Stimulated activated effector memory CD8-positive, alpha-beta T cell treated with anti-CD3 and anti-CD28 coated beads, Interleukin-12 subunit alpha, Interleukin-12 subunit beta, amount 100 ng/mL, for 72 hours (primary cell): ENCODE data around the gene TTC23L.

Source experiments
- ATAC-seq: fragments of 150-1000 bp; cut with Tn5 transposase; 2 replicates; pipeline ENCODE4 v1.10.0; 2021
- DNase-seq, 2 donors: peaks; one replicate each; pipeline ENCODE4 v3.0.0; 2021 to 2022; ENCODE audit warnings: low spot score in 2 of 2
- H3K27ac Mint-ChIP-seq: one replicate; pipeline ENCODE4 v1.8.0; 2022; ENCODE audit warnings: mild to moderate bottlenecking, mixed read lengths
- H3K36me3 Mint-ChIP-seq: one replicate; pipeline ENCODE4 v1.8.0; 2022; ENCODE audit warnings: mild to moderate bottlenecking, mixed read lengths
- H3K4me1 Mint-ChIP-seq: one replicate; pipeline ENCODE4 v1.8.0; 2022; ENCODE audit warnings: mixed read lengths
- H3K4me3 Mint-ChIP-seq: one replicate; pipeline ENCODE4 v1.8.0; 2022; ENCODE audit warnings: mild to moderate bottlenecking, mixed read lengths
- H3K9me3 Mint-ChIP-seq: one replicate; pipeline ENCODE4 v1.8.0; 2022; ENCODE audit warnings: mixed read lengths

TTC23L gene

GRCh38 chr5:34932947-34933346 is 94.0 kb downstream of the TTC23L start:
- no peak overlapping the region for H3K4me3 Mint-ChIP-seq
- H3K4me1 Mint-ChIP-seq: peaks cover 34% of the 10 kb centered on the region
- peaks cover 56% of the 10 kb centered on the region for H3K36me3 Mint-ChIP-seq
- DNase-seq: no peak
- H3K9me3 Mint-ChIP-seq: no peaks in the 10 kb centered on the region
- ATAC-seq: no peak
- H3K27ac Mint-ChIP-seq: no peak overlapping the region

GRCh38 chr5:34941936-34942335 is 103.0 kb downstream of the TTC23L start:
- no peak for ATAC-seq
- no peaks in the 10 kb centered on the region for H3K4me1 Mint-ChIP-seq
- H3K4me3 Mint-ChIP-seq: no peak overlapping the region
- no peaks in the 10 kb centered on the region for H3K9me3 Mint-ChIP-seq
- no peak overlapping the region for H3K27ac Mint-ChIP-seq
- no peak for DNase-seq
- H3K36me3 Mint-ChIP-seq: peaks cover 100% of the 10 kb centered on the region

GRCh38 chr5:34944044-34944443 is 105.1 kb downstream of the TTC23L start:
- H3K27ac Mint-ChIP-seq: peak overlapping the region; percentile 44
- DNase-seq (no peak), ATAC-seq (no peak)
- no peak overlapping the region for H3K4me3 Mint-ChIP-seq
- H3K4me1 Mint-ChIP-seq: no peaks in the 10 kb centered on the region
- H3K36me3 Mint-ChIP-seq: peaks cover 100% of the 10 kb centered on the region
- H3K9me3 Mint-ChIP-seq: no peaks in the 10 kb centered on the region

GRCh38 chr5:34944460-34945047 is 105.6 kb downstream of the TTC23L start:
- Mint-ChIP-seq H3K9me3 (no peaks in the 10 kb centered on the region), H3K4me1 (no peaks in the 10 kb centered on the region), H3K27ac (peak overlapping the region; percentile 44), H3K4me3 (no peak overlapping the region), H3K36me3 (peaks cover 100% of the 10 kb centered on the region)
- ATAC-seq (no peak), DNase-seq (no peak)
